Calu3 (cell line): ENCODE measurements around the gene COL6A2. TPM values are rescaled to one million over a fixed set of nuclear protein-coding genes. Genes with fewer than 3 reads are reported as not detected.

ENCODE experiments used
- BruUV-seq: library from RNA; stranded (reverse); fragments of 400-500 nt; replicated peaks from 2 replicates; lab custom pipeline; 2021; lab: Mats Ljungman, UMichigan
- CTCF ChIA-PET: fragments of 300-600 bp; sonication (Branson Sonifier 250); formaldehyde crosslinking; loops from one replicate; lab custom pipeline; 2022; ENCODE audit warnings: antibody characterized with exemption; lab: Charles Lee
- DNase-seq: peaks from one replicate; pipeline ENCODE4 v3.0.0; 2022
- H3K27ac Mint-ChIP-seq: one replicate; pipeline ENCODE4 v1.8.0; 2022; ENCODE audit warnings: mixed read lengths; ENCODE audit not compliant: unreplicated experiment
- H3K27me3 Mint-ChIP-seq: one replicate; pipeline ENCODE4 v1.8.0; 2022; ENCODE audit warnings: mixed read lengths; ENCODE audit not compliant: unreplicated experiment
- H3K36me3 Mint-ChIP-seq: one replicate; pipeline ENCODE4 v1.8.0; 2022; ENCODE audit warnings: mild to moderate bottlenecking, moderate library complexity, mixed read lengths; ENCODE audit not compliant: insufficient read depth, unreplicated experiment
- H3K4me1 Mint-ChIP-seq: one replicate; pipeline ENCODE4 v1.8.0; 2022; ENCODE audit warnings: mild to moderate bottlenecking, low read depth, mixed read lengths; ENCODE audit not compliant: unreplicated experiment
- H3K4me3 Mint-ChIP-seq: one replicate; pipeline ENCODE4 v1.8.0; 2022; ENCODE audit warnings: mild to moderate bottlenecking, low read depth, moderate library complexity, mixed read lengths; ENCODE audit not compliant: unreplicated experiment
- H3K9me3 Mint-ChIP-seq: one replicate; pipeline ENCODE4 v1.8.0; 2022; ENCODE audit warnings: low read depth, mixed read lengths; ENCODE audit not compliant: unreplicated experiment
- CTCF ChIP-seq: fragments of 200-600 bp; IDR thresholded peaks from one replicate; pipeline ENCODE4 v1.8.0; 2022; ENCODE audit warnings: antibody characterized with exemption; ENCODE audit not compliant: unreplicated experiment
- intact Hi-C: fragments of 100-400 bp; cut with micrococcal nuclease; formaldehyde crosslinking; loops from one replicate; pipeline ENCODE4 v1.10.0; 2022; ENCODE audit not compliant: unreplicated experiment
- total RNA-seq: library from RNA; stranded (reverse); gene quantifications from 2 replicates; pipeline ENCODE4 v1.2.3, GENCODE V29; 2022

COL6A2 gene
- total RNA-seq, 1 experiment from 2014 or later = 3.4 TPM

DNA sequence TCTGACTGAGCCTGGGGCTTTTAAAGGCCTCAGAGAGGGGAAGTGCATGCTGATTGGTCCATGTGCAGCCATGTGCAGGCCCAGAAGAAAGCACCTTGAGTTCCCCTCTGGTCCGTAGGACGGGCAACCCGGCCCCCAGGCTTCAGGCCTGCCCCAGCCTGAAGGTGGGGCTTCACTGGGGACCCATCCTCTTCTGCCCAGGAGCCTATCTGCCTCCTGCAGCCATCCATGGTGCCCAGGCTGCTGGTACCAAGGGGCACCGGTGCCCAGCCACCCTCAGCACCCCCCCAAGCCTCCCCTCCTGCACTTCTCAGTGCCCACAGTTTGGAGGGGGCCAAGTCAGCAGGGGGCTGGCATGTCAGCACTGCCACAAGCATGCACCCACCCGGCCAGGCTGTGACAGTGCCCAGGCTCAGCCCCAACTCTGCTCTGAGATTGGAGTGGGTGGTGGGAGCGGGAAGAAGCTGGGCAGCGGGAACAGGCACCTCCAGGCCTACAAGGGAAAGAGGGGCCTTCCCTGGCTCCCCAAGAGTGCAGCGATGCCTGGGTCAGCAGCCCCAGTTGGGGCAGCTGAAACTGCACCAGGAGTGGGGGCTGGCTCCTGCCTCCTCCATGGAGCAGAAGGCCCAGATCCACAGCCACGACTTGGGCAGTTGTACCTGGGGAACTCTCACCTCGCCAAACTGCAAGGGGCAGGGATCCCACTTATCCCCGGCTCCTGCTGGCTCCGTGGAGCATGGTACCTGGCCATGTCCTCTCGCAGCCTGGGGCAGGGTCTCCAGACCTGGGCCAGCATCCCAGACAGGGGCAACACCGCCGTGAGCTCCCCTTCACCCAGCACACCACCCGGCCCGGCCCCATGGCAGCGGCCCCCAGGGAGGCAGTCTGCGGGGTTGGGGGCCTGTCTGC lies 11.7 kb downstream of the COL6A2 start:
- no TSS peak for BruUV-seq
- CTCF ChIA-PET = no interaction called here

DNA sequence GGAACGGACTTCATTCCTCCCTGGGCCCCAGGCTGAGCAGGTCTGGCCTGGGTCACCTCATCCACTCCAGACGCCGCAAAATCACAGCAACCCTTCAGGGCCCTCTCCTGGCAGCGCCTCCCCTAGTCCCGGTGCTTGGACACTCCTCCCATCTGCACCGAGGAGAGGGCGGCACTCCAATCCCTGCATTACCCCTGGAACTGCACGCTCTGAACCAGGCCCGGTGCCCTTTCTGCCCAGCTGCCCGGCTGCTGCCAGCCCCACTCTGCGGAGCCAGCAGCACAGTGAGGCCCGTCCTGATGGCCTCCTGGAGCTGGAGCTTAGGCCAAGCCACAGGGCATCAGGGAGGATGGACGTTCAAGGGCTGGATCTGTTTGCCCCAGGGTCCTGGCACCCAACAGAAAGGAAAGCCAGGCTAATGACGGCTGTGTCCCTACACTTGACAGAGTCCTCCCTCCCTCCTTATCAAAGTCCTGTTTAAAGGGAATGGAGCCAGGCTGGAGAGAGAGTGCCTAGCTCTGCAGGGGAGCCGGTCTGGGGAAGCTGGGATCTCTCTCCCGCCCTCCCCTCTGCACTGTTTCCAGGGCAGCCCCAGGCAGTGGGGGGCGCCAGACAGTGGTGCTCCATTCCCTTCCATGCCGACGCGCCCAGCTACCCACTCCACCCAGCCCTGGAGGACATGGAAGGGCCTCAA lies 12.7 kb downstream of the COL6A2 start:
- intact Hi-C loops = no loop called here
- no TSS peak for BruUV-seq
- H3K4me1 Mint-ChIP-seq = no peaks in the 10 kb centered on the region
- H3K27me3 Mint-ChIP-seq = no peaks in the 10 kb centered on the region
- no peak for DNase-seq
- no peak overlapping the region for H3K27ac Mint-ChIP-seq
- H3K9me3 Mint-ChIP-seq = no peaks in the 10 kb centered on the region
- CTCF ChIA-PET = no interaction called here
- no peaks in the 10 kb centered on the region for H3K36me3 Mint-ChIP-seq
- TF ChIP-seq CTCF = no peak
- H3K4me3 Mint-ChIP-seq = no peak overlapping the region

More for the DNA sequence above, 11.7 kb downstream of the COL6A2 start:
- no peaks in the 10 kb centered on the region for H3K9me3 Mint-ChIP-seq
- no peak overlapping the region for H3K27ac Mint-ChIP-seq
- H3K4me3 Mint-ChIP-seq = no peak overlapping the region
- H3K27me3 Mint-ChIP-seq = no peaks in the 10 kb centered on the region
- DNase-seq = no peak
- H3K36me3 Mint-ChIP-seq = no peaks in the 10 kb centered on the region
- no peak for TF ChIP-seq CTCF
- no peaks in the 10 kb centered on the region for H3K4me1 Mint-ChIP-seq
- intact Hi-C loops = no loop called here

DNA sequence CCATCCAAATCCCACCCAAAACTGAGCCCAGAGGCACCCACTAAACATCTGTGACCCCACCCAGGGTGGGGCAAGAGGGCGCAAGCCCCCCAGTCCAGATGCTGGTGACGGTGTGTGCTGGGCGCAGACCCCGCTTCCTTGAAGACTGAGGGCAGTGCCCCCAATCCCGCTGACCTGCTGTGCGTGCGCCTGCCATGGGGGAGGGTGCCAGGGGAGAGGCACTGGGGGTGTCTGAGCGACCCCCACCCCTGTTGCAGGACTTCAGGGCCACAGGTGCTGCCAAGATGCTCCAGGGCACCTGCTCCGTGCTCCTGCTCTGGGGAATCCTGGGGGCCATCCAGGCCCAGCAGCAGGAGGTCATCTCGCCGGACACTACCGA lies 13.3 kb downstream of the COL6A2 start:
- intact Hi-C loops = no loop called here
- H3K4me1 Mint-ChIP-seq = no peaks in the 10 kb centered on the region
- H3K36me3 Mint-ChIP-seq = no peaks in the 10 kb centered on the region
- no peak overlapping the region for H3K27ac Mint-ChIP-seq
- no peaks in the 10 kb centered on the region for H3K27me3 Mint-ChIP-seq
- H3K4me3 Mint-ChIP-seq = no peak overlapping the region
- no peaks in the 10 kb centered on the region for H3K9me3 Mint-ChIP-seq
- TF ChIP-seq CTCF = no peak
- no TSS peak for BruUV-seq
- CTCF ChIA-PET = no interaction called here
- DNase-seq = no peak

DNA sequence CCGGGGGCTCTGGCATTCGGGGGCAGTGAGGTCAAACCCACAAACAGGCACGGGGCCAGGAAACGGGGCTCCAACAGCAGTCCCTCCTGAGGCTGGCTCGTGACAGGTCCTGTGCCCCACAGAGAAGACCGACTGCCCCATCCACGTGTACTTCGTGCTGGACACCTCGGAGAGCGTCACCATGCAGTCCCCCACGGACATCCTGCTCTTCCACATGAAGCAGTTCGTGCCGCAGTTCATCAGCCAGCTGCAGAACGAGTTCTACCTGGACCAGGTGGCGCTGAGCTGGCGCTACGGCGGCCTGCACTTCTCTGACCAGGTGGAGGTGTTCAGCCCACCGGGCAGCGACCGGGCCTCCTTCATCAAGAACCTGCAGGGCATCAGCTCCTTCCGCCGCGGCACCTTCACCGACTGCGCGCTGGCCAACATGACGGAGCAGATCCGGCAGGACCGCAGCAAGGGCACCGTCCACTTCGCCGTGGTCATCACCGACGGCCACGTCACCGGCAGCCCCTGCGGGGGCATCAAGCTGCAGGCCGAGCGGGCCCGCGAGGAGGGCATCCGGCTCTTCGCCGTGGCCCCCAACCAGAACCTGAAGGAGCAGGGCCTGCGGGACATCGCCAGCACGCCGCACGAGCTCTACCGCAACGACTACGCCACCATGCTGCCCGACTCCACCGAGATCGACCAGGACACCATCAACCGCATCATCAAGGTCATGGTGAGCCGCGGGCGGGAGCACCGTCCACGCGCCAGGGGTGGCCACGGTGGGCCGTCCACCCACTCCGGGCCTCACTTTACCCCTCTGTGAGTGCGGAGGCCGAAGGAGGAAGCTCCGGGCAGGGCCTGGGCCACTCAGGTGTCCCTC lies 14.2 kb downstream of the COL6A2 start:
- Mint-ChIP-seq H3K36me3 (no peaks in the 10 kb centered on the region), H3K27me3 (no peaks in the 10 kb centered on the region), H3K4me3 (no peak overlapping the region), H3K4me1 (no peaks in the 10 kb centered on the region), H3K9me3 (no peaks in the 10 kb centered on the region), H3K27ac (no peak overlapping the region)
- intact Hi-C loops = no loop called here
- BruUV-seq = no TSS peak
- TF ChIP-seq CTCF = no peak
- CTCF ChIA-PET = no interaction called here
- no peak for DNase-seq
